SK-N-MC (cell line): ENCODE results near the gene PNMA8A.

Experiments used
- EZH2 ChIP-seq: fragments of 200-600 bp; sonication (generic); IDR thresholded peaks from one replicate; pipeline ENCODE4 v1.6.1; 2017; ENCODE audit warnings: antibody characterized with exemption
- FOXP2 ChIP-seq: optimal IDR thresholded peaks from 2 replicates; pipeline ENCODE3; 2011; ENCODE audit warnings: mild to moderate bottlenecking, moderate library complexity; ENCODE audit not compliant: insufficient read depth; ENCODE audit errors: extremely low read length, control extremely low read depth
- POLR2AphosphoS5 ChIP-seq: IDR thresholded peaks from 2 replicates; pipeline ENCODE4 v1.6.1; 2012; ENCODE audit warnings: mild to moderate bottlenecking, low read depth, low read length, borderline replicate concordance

- TF ChIP-seq EZH2 (no peak), POLR2AphosphoS5 (peak; percentile 78), FOXP2 (no peak)
Measured at GRCh38 chr19:46471116-46471733, at the start of gene PNMA8A.
